ENCODE data around the gene INKA1. TPM values are rescaled to one million over a fixed set of nuclear protein-coding genes. Genes with fewer than 3 reads are reported as not detected.

Gene INKA1
- total RNA-seq, 1 experiment from 2014 or later = 1.4 TPM

DNA sequence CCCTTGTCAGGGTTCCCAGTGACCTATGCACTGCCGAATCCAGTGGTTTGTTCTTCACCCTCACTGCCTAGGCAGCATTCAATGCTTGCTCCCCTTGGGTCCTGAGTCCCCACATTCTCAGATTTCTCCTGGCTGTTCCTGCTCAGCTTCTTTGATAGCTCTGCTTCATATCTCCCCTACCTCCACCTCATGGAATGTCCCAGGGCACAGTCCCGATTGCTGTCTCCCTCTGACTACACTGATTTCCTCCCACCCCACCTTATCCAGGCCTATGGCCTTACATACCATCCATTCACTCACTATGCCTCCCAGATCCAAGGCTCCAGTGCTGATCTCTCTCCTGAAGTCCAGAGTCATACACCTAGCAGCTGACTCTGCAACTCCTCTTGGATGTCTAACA lies 1.9 kb upstream of the INKA1 start:
- peaks cover 14% of the 10 kb centered on the region for H3K23me2 ChIP-seq (ENCODE audit: insufficient read length, low read depth, low read length, poor library complexity, severe bottlenecking)
- H2AK5ac ChIP-seq (ENCODE audit: insufficient read length, low read length) = no peak overlapping the region
- no peak overlapping the region for H2BK12ac ChIP-seq (ENCODE audit: insufficient read length, low read depth, low read length)
- no peak overlapping the region for H4K91ac ChIP-seq (ENCODE audit: insufficient read length, low read depth, low read length)
- no peak overlapping the region for H2BK20ac ChIP-seq (ENCODE audit: low read depth, low read length, poor library complexity, severe bottlenecking)
- WGBS (ENCODE audit: extremely low coverage, insufficient read length, low lambda C conversion rate) = no CpG with 5 or more reads among the region's 2 CpGs
- DNase-seq = no peak
- no peak overlapping the region for H3K14ac ChIP-seq (ENCODE audit: insufficient read depth, low read length)
- H2BK15ac ChIP-seq (ENCODE audit: low read depth, low read length) = no peak overlapping the region
- peak overlapping the region in 1 of 3 experiments; percentile 74; a peak in 1 of 7 replicates for H3K27ac Mint-ChIP-seq
- H3K9me3 Mint-ChIP-seq = no peaks in the 10 kb centered on the region
- H3T11ph ChIP-seq (ENCODE audit: low read length) = no peak overlapping the region
- no peak overlapping the region for H3K4ac ChIP-seq (ENCODE audit: low read depth, low read length)
- H2BK5ac ChIP-seq (ENCODE audit: insufficient read length, low read length) = no peak overlapping the region
- no peaks in the 10 kb centered on the region for H3K79me2 ChIP-seq (ENCODE audit: insufficient read depth, low read length)
- no peak overlapping the region for H4K8ac ChIP-seq (replicated peaks; ENCODE audit: insufficient read length, low read depth, low read length)
- H3K9ac ChIP-seq (ENCODE audit: extremely low read depth, insufficient read length, low read length) = no peak overlapping the region
- no peak overlapping the region for H3K4me2 ChIP-seq (ENCODE audit: insufficient read depth, insufficient read length, low read length)
- H3K23ac ChIP-seq (ENCODE audit: insufficient read length, low read depth, low read length) = no peak overlapping the region
- H3K27me3 ChIP-seq (ENCODE audit: insufficient read depth, low read length) = no peaks in the 10 kb centered on the region; the same call in 1 of the 2 replicates
- H4K5ac ChIP-seq (ENCODE audit: insufficient read length, low read depth, low read length) = no peak overlapping the region
- H4K20me1 ChIP-seq (ENCODE audit: control insufficient read depth, insufficient read depth, insufficient read length) = no peaks in the 10 kb centered on the region
- no peak overlapping the region for H3K27ac ChIP-seq (ENCODE audit: insufficient read length, low read depth, low read length)
- no peaks in the 10 kb centered on the region for H3K79me1 ChIP-seq (ENCODE audit: insufficient read depth, low read depth, low read length, poor library complexity, severe bottlenecking)
- no peak overlapping the region for H2AFZ ChIP-seq (ENCODE audit: low read length)
- H3K27me3 Mint-ChIP-seq (ENCODE audit: low read depth) = peaks cover 53% of the 10 kb centered on the region
- no peak overlapping the region for H3K56ac ChIP-seq (ENCODE audit: insufficient read length, low read depth, low read length)
- TF ChIP-seq, protein P1, sequence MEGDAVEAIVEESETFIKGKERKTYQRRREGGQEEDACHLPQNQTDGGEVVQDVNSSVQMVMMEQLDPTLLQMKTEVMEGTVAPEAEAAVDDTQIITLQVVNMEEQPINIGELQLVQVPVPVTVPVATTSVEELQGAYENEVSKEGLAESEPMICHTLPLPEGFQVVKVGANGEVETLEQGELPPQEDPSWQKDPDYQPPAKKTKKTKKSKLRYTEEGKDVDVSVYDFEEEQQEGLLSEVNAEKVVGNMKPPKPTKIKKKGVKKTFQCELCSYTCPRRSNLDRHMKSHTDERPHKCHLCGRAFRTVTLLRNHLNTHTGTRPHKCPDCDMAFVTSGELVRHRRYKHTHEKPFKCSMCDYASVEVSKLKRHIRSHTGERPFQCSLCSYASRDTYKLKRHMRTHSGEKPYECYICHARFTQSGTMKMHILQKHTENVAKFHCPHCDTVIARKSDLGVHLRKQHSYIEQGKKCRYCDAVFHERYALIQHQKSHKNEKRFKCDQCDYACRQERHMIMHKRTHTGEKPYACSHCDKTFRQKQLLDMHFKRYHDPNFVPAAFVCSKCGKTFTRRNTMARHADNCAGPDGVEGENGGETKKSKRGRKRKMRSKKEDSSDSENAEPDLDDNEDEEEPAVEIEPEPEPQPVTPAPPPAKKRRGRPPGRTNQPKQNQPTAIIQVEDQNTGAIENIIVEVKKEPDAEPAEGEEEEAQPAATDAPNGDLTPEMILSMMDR (conservative IDR thresholded peaks at IDR 0.05) = no peak
- no peaks in the 10 kb centered on the region for H3K36me3 Mint-ChIP-seq (ENCODE audit: insufficient read depth in 1 of 3, low read depth in 3 of 3)
- H2BK120ac ChIP-seq (ENCODE audit: low read depth, low read length, poor library complexity, severe bottlenecking) = no peak overlapping the region
- H3K4me1 Mint-ChIP-seq = peaks cover 19 to 21% of the 10 kb centered on the region in 2 experiments
- no peak overlapping the region for H3K4me3 Mint-ChIP-seq
- H3K18ac ChIP-seq (ENCODE audit: insufficient read length, low read depth, low read length) = no peak overlapping the region
- no peaks in the 10 kb centered on the region; the same call in 1 of the 2 replicates for H3K4me1 ChIP-seq (ENCODE audit: insufficient read depth, low read length)
- H3K9me3 ChIP-seq (ENCODE audit: control insufficient read depth, low read depth, low read length) = no peaks in the 10 kb centered on the region
